ENCODE measurements around the gene ZYG11B.

The ZYG11B gene

DNA sequence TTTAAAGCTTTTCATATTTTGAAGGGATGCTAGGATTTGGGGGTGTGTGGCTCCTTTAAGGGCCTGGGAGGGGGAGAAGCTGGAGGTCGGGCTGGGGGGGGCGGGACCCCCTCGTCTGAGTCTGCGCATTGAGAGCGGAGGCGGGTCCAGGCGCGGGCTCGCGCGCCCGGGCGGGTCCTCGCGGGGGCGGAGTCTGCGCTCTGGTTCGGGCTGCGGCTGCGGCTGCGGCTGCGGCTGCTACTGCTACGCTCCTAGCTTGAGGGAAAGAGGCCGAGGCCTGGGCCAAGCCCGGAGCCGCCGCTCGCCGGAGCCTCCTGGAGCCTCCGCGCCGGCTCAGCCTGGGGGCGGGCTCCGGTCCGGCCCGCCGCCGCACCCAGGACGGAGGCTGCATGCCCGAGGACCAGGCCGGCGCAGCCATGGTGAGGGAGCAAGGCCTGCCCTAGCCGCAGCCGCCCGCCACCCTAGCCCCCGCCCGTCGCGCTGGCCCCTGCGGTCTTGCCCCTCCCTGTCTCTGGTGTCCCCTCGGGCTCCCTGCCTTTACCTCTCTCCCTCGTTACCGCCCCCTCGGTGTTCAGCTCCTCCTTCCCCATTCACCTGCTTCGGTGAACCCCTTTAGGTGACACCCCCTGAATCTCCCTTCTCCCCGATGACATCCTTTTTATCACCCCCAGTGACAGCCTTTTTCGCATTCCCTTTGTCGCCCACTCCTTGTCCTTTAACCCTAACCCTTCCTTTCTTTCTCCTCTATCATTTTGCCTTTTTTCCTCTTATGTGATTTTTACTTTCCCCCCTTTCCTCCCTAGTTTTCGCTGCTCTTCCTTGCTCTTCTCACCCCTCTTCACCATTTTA is at the start of gene ZYG11B:
Gene ZYG11B, plus strand, starts transcription at position 189 of the 849 bp plus-strand sequence. Its CDS starts 201 bp downstream, at position 390.
- in situ Hi-C loops (cut with MboI; ENCODE audit: low sequenced_read_pairs), result no loop called here

DNA sequence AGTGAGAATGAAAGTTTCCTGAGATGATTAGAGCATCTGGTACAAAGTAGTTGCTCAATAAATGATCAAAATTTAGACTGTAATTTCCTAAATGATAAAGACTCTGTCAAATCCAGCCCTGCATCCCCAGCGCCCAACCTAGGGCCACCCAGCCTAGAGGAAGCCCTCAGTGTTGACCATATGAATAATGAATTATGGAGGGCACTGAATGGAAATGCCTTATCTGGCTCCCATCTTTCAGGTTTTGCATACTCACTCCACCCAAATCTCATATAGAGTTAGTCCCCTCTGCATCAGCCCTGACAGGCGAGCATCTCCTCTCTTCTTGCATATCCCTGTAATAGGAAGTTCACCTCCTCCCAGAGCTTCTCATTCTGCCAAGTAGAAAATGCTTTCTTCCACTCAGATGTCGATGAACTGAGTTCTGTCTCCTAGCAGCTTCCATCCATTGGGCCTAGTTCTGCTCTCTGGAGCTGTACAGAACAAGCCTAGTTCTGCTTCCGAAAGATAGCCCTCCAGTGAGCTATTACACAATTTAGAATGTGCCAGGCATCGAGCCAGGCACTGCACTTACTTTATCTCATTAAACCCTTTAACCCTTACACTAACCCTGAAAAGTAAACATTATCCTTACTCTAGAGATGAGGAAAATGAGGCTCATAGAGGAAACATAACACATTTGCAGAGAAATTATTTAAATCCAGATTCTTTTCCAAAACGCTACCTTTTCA is 49.0 kb upstream of the ZYG11B start:
- in situ Hi-C loops (cut with MboI; ENCODE audit: low sequenced_read_pairs), result loop anchor here (25.0 kb wide), 1 partner anchor 565 kb away; no protein-coding TSS in a partner anchor

DNA sequence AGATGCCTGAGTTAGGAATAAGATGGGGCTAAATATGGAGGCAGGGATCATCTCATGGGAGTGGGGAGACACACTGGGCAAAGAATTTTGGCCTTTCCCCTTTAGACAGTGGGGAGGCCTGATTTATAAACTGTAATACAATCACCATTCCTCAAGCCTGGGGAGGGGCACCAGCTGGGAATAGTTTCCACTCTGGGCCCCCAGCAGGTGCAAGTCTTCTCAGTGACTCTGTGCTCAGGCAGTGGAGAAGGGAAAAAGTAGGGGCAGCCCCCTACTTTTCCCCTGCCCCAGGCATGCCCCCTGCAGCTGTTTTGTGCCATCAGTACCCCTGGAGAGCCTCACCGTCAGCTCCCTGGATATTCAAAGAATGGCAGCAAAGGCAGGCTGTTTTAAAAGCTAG is 47.2 kb upstream of the ZYG11B start:
- in situ Hi-C loops (cut with MboI; ENCODE audit: low sequenced_read_pairs), result loop anchor here (25.0 kb wide), 1 partner anchor 567 kb away; no protein-coding TSS in a partner anchor

DNA sequence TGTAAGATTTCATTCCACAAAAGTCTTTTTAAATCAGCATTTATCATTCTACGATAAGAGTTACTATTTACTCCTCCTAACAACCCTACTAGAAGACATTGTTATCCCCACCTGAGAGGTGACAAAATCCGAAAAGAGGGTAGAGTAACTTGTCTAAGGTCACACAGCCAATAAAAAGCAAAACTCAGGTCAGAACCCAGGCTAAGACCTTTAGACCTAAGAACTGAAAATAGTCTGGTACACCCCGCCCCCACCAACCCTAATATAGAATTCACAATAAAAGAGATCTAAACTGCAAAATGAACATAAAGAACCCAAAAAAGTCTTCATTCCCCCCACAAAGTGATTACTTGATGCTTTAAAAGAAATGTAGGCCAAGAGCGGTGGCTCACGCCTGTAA is 46.8 kb upstream of the ZYG11B start:
- in situ Hi-C loops (cut with MboI; ENCODE audit: low sequenced_read_pairs), result loop anchor here (25.0 kb wide), 1 partner anchor 567 kb away; no protein-coding TSS in a partner anchor

DNA sequence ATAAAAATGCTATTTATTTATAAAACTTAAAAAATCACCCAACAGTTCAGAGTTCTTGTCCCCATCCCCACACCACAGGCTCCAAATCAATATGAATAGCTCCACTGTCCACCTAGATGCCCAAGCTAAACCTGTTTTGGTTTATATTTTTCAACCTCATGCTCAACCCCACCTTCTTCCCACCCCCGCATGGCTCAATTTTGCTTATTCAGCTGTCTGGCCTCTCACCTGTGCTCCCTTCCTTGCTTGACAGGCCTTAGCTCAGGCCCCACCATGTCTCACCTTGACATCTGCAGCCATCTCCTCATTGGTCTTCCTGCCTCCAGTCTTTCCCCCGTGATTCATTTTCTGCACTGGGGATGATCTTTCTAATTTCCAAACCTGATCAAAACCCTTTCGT is 45.9 kb upstream of the ZYG11B start:
- in situ Hi-C loops (cut with MboI; ENCODE audit: low sequenced_read_pairs), result loop anchor here (25.0 kb wide), 1 partner anchor 568 kb away; no protein-coding TSS in a partner anchor

DNA sequence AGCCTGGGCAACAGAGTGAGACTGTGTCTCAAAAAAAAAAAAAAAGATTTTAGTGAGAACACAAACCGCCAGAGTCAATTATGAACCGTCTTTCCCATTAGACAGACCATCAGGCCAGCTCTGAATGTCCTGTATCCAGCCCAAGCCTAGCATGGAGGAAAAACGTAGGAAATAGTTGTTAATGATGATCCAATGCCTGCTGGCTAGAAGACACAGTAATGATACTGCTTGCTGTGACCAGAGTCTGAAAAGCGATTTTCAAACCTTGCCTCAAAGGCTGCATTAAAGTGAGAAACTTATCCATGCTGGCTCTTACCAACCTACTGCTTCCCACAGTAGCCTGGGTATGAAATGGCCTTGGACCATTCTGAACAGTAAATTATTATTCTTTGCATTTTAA is 45.1 kb upstream of the ZYG11B start:
- in situ Hi-C loops (cut with MboI; ENCODE audit: low sequenced_read_pairs), result loop anchor here (25.0 kb wide), 1 partner anchor 569 kb away; no protein-coding TSS in a partner anchor

DNA sequence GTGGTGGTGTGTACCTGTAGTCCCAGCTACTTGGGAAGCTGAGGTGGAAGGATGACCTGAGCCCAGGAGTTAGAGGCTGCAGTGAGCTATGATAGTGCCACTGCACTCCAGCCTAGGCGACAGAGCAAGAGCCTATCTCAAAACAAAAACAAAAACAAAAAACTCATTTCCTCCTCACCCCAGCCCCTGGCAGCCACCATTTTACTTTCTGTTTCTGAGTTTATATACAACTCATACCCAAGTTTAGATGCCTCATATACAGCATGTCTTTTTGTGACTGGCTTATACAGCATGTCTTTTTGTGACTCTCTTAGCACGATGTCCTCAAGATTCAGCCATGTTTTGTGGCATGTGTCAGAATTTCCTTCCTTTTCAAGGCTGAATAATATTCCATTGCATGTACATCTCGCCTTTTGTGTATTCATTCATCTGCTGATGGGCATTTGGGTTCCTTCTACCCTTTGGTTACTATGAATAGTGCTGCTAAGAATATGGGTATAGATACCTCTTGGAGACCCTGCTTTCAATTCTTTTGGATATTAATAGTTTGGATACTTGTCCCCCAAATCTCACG is 42.8 kb upstream of the ZYG11B start:
- in situ Hi-C loops (cut with MboI; ENCODE audit: low sequenced_read_pairs), result loop anchor here (25.0 kb wide), 1 partner anchor 571 kb away; no protein-coding TSS in a partner anchor

DNA sequence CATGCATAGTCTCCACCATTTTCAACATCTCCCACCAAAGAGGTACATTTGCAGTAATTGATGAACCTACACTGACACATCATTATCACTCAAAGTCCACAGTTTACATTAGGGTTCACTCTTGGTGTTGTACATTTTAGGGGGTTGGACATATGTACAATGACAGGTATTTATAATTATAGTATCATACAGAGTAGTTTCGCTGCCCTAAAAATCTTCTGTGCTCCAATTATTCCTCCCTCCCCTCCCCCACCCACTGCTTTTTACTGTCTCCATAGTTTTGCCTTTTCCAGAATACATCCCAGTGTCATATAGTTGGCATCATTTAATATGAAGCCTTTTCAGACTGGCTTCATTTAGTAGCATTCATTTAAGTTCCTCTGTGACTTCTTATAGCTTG is 41.7 kb upstream of the ZYG11B start:
- in situ Hi-C loops (cut with MboI; ENCODE audit: low sequenced_read_pairs), result loop anchor here (25.0 kb wide), 1 partner anchor 572 kb away; no protein-coding TSS in a partner anchor

DNA sequence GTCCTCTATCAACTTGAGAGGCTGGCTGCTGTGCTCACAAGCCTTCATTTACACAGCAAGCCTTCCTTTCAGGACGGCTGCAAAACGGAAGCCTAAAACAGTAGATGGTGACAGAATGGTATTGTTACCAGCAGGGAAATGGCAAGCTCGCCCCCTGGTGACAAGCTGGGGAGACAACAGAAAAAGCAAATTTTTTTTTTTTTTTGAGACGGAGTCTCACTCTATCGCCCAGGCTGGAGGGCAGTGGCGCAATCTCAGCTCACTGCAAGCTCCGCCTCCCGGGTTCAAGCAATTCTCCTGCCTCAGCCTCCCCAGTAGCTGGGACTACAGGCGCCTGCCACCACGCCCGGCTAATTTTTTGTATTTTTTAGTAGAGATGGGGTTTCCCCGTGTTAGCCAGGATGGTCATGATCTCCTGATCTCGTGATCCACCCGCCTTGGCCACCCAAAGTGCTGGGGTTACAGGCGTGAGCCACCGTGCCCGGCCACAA is 39.9 kb upstream of the ZYG11B start:
- in situ Hi-C loops (cut with MboI; ENCODE audit: low sequenced_read_pairs), result loop anchor here (25.0 kb wide), 1 partner anchor 574 kb away; no protein-coding TSS in a partner anchor

DNA sequence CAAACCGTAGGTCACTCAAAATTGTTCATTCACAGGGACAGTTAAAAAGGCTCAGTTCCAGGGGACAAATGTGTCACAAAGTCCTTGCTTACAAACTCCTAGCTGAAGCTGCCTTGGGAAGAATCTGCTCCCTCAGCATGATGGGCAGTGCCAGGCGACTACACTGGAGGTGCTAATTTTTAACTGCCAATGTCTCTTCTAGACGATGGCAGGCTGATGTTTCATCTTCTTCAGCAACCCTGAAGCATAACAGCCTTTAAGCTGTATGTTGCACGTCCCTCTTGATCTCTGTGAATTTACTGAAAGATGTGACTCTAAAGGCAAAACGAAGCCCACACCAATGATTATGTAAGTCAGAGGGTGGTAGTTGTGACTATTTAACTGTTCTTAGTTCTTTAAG is 39.4 kb upstream of the ZYG11B start:
- in situ Hi-C loops (cut with MboI; ENCODE audit: low sequenced_read_pairs), result loop anchor here (25.0 kb wide), 1 partner anchor 575 kb away; no protein-coding TSS in a partner anchor

DNA sequence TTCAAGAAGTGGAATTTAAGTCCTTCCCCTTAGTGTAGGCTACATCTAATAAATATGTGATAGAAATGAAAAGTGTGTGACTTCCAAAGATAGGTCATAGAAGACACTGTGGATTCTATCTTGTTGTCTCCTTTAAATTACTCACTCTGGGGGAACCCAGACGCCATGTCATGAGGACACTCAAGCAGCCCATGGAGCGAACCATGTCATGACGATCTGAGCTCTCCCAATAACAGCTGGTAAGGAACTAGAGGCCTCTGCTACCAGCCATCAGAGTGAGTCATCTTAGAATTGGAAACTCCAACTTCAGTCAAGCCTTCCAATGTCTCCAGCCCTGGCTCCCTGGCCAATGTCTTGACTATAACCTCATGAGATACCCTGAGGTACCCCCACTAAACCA is 34.4 kb upstream of the ZYG11B start:
- in situ Hi-C loops (cut with MboI; ENCODE audit: low sequenced_read_pairs), result loop anchor here (25.0 kb wide), 1 partner anchor 580 kb away; no protein-coding TSS in a partner anchor

DNA sequence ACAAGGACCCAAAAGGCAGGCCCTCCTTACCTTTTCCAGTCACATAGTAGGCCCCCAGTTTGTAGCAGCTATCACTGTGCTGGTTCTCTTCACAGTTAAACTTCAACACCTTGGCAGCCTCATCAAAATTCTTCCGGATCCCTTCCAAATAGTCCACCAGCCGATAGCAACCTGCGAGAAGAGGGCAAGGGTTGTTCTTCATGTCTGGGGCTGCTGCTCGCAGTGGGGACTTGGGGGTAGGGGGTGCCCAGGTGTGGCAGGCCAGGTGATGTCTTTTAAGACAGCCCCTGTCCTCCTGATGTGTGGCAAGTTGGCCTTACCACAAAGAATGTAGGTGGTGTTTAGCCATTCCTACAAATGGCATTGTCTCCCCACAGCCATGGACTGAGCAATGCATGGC is 33.6 kb upstream of the ZYG11B start:
- in situ Hi-C loops (cut with MboI; ENCODE audit: low sequenced_read_pairs), result loop anchor here (25.0 kb wide), 1 partner anchor 580 kb away; no protein-coding TSS in a partner anchor

DNA sequence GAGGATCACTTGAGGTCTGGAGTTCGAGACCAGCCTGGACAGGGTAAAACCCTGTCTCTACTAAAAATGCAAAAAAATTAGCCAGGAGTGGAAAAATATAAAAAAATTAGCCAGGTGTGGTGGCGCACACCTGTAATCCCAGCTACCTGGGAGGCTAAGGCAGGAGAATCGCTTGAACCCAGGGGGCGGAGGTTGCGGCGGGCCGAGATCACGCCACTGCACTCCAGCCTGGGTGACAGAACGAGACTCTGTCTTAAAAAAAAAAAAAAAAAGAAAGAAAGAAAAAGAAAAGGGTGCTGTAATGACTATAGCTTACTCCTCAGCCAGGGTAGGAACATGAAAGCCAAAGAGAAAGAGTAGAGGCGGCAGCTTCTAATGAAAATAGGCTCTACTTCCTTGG is 32.9 kb upstream of the ZYG11B start:
- in situ Hi-C loops (cut with MboI; ENCODE audit: low sequenced_read_pairs), result loop anchor here (25.0 kb wide), 1 partner anchor 581 kb away; no protein-coding TSS in a partner anchor

DNA sequence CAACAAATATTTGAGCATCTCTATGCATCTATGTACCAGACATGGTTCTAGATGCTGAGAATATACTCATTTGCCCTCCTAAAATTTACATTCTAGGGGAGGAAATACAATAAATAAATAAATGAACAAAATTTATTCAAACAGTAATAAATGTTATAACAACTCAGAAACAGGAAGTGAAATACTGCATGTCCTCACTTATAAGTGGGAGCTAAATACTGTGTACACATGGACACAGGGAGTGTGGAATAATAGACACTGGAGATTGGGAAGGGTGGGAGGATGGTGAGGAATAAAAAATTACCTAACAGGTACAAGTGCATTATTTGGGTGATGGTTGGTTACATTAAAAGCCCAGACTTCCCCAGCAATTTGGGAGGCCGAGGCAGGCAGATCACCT is 32.4 kb upstream of the ZYG11B start:
- in situ Hi-C loops (cut with MboI; ENCODE audit: low sequenced_read_pairs), result loop anchor here (25.0 kb wide), 1 partner anchor 582 kb away; no protein-coding TSS in a partner anchor

DNA sequence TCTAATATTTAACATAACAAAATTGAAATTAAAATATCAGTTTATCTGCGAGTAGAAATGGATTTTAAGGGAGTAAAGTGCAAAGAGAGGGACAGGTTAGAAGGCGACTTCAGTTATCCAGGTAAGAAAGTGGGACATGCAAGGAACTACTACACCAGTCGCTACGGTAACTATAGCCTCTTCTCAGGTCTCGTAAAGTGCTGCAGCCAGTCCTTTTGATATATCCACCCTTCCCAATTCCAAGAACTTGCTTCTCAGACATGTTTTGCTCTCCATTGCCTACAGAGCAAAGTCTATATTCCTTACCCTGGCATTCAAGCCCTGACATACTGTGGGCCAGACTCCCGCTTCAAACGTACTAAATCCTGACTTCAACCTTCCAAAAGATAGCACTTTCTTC is 30.6 kb upstream of the ZYG11B start:
- in situ Hi-C loops (cut with MboI; ENCODE audit: low sequenced_read_pairs), result loop anchor here (25.0 kb wide), 1 partner anchor 583 kb away; no protein-coding TSS in a partner anchor

DNA sequence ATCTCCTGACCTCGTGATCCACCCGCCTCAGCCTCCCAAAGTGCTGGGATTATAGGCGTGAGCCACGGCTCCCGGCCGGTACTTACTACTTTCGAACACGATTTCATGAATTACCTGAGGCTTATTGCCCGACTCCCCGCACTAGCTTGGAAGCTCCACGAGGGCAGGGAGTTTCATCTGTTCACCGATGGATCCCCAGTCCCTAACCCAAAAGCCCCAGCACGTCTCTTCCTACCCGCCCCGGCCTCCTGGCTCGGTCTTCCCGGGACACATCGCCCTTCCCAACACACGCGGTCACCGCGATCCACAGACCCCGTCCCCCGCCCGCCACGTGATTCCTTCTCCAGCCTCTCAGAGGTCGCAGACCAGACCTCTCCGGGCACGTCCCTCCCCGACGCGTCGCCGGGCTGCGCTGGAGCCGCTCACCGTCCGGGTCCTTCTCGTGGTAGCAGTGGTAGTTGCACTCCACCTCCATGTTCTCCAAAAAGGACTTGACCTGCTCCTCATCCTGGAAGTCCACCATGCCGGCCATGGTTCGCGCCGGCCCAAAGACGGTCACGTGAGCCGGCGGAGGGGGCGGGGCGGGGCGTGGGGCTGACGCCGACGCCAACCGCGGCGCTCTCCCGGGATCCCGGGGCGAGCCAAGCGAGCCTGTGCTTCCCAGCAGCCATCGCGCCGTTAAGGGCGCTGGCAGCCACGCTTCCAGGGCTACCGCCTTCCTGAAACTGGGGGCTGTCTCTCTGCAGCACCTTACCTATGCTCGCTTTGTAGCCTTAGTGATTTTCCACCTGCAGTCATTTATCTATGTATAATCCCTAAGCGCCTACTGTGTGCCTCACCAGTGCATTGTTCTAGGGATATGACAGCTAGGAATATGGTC is 28.2 kb upstream of the ZYG11B start, which contains the start of gene COA7:
Gene COA7, minus strand, starts transcription at position 553 of the 880 bp plus-strand sequence. Its CDS starts 21 bp downstream, at position 532.
- in situ Hi-C loops (cut with MboI; ENCODE audit: low sequenced_read_pairs), result loop anchor here (25.0 kb wide), 1 partner anchor 586 kb away; no protein-coding TSS in a partner anchor

DNA sequence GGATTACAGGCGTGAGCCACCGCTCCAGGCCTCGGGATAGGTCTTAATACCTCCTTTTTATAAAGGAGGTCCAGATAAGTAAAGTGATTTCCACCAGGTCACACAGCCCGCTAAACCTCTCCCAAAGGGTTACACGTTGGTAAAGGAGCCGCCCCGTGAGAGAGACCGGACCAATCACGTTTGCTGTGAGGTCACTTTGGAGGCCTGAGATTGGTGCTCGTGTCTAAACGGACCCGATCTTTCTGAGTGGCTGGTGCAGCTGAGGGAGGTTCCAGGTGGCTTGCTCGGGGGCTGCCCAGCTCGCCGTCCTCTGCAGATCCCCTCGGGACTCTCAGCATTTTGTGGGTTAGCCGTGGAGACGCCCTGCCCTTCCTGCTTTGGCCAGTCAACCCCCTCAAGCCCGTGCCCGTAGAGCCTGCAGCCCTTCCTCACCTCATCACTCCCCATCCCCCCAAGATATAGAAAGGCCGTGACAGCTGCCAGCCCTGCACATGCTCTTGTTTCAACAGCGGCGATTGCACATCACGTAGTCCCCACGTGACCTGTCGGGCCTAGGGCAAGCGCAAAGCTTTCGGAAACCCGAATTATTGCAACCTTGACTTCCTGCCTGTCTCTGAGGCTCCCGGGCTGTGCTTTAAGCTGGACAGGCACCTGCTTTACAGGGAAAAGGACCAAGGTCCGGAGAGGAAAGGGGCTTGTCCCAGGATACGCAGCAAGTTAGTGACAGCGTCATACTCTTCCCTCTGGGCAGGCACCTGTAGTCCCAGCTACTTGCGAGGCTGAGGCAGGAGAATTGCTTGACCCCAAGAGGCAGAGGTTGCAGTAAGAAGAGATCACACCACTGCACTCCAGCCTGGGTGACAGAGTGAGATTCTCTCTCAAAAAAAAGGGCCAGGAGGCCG is 23.1 kb upstream of the ZYG11B start:
- in situ Hi-C loops (cut with MboI; ENCODE audit: low sequenced_read_pairs), result no loop called here

DNA sequence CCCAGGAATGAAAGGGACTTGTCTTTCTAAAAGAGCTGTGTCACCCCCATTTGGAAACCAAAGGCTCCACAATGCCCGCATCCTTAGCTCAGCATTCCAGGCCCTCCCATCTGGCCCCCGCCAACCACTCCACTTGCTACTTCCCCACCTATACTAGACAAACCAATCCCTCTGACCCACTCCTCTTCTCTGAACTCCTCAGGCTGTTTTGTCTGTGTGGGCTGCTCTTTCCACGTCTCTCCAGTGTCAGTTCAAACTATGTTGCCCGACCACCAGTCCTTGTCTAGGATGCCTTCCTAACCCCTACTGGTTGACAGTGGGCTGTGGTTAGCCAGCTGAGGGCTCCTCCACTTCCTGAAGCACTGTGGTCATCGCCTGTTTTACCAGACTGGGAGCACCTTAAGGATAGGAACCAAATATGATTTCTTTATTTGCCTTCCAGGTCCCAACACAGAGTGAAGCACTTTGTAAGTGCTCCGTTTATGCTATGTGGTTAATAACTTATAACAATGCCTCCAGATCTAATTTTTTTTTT is 20.1 kb upstream of the ZYG11B start:
- in situ Hi-C loops (cut with MboI; ENCODE audit: low sequenced_read_pairs), result no loop called here
